HS-27A (cell line): ENCODE results near the gene ARL14EP.
A peak's percentile ranks its signal among the peaks of the same experiment; 100 is the strongest.

Experiments used
- DNase-seq: peaks from one replicate; pipeline ENCODE4 v3.0.0-alpha.2; 2012; ENCODE audit warnings: low read depth, missing footprints

The ARL14EP gene

DNA sequence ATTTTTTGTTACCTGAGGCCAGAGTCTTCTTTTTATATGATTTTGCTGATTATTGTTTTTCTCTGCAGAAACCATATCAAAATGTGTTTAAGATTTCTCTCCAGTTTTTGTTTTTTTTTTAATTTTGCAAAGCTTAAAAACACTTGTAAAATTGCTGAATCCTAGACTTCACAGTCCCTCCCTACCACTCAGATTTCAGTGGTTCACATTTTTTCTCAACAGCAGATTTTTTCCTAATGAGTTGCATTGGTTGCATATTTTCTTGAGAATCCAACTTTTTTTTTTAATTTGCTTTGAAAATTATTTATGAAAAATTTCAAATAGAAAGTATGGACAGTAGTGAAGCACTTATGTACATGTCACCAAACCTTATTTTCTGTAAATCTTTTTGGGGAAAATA lies 5.8 kb downstream of the ARL14EP start:
- DNase-seq = no peak

DNA sequence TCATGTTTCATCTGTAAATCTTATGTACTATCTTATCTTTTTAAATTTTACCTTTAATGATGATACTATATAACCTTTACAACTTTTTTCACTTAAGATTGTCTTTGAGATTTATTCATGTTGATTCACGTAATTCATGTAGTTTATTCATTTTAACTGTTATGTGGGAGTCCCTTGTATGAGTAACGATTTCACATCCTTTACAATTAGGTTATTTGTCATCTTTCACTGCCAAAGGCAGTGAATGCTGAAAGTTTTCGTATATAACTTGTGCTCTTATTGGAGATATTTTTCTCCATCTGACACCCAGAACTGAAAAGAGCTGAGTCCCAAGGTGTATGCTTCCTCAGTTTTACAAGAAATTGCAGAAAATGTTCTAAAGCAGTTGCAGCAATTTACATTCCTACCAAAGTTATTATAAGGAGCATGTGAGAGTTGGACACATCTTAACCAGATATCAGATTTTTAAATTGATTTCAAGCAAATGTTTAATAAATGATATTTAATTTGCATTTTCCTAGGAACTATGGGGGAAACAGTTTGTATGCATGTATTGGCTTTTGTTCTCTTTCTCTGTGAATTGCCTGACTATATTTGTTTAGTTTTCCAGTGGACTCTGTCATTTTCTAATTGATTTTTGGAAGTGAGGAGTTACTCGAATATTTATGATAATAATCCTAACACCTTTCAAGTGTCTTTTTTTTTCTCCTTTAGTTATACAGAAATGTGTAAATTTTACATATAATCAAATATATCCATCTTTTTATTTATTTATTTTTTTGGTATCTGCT lies 6.4 kb downstream of the ARL14EP start:
- no peak for DNase-seq

DNA sequence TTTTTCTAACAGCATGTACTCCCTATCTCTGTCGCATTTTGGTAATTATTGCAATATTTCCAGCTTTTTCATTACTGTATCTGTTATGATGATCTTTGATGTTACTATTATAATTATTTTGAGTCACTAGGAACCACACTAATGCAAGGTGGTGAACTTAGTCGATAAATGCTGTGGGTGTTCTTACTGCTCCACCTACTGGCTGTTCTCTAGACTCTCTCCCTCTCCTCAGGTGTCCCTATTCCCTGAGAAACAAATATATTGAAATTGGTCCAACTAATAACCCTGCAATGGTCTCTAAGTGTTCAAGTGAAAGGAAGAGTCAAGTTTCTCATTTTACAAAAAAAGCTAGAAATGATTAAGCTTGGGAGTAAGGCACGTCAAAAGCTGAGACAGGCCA lies 10.5 kb downstream of the ARL14EP start:
- no peak for DNase-seq

GRCh38 chr11:30342736-30343166 lies 19.8 kb downstream of the ARL14EP start:
- no peak for DNase-seq

DNA sequence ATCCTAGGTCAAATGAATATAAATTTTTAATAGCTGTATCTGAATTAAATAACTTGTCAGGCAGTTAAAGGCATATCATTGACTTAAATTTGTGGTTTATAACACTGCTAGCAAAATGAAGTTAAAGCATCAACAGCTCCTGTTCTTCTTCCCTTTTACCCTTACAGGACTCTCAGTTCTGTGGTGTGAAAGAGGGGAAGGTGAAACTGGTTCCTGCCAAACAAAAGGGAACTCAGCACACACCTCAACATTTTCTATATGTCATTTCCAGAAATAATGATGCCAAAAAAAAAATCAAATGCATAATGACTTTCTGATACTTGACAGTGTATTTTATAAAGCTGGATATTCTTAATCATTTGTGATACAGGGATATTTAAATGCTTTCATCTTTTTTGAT lies 21.2 kb downstream of the ARL14EP start:
- DNase-seq = no peak

GRCh38 chr11:30345644-30346043 lies 22.7 kb downstream of the ARL14EP start:
- no peak for DNase-seq

DNA sequence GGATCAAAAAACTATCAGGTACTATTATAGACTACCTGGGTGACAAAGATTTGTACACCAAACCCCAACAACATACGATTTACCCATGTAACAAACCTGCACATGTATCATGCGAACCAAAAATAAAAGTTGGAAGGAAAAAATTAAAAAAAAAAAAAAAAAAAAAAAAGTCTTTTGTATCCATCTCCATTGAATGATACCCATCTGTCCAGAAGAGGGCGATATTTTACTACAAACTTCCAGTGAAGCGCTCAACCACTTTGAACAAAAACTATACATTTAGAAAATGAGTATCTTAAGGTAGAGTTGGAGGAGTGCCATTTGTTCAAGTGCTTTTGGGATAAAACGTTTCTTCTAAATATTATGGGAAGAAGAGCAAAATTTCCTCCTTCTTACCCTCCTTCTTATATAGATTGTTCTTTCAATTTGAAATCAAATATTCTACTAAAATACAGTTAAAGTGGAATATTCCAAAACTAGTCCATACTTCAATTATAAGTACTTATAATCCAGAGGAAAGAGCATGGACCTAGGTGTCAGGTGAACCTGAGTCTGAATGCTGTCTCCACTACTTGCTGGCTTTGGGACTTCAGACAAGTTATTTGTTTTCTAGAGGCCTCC lies 23.3 kb downstream of the ARL14EP start:
- DNase-seq = peak; percentile 33

- no peak for DNase-seq
Observed at GRCh38 chr11:30348035-30348434, 25.1 kb downstream of the ARL14EP start.

- DNase-seq = no peak
Observed at GRCh38 chr11:30349885-30350284, 27.0 kb downstream of the ARL14EP start.

- no peak for DNase-seq
Observed at GRCh38 chr11:30350384-30350783, 27.5 kb downstream of the ARL14EP start.

GRCh38 chr11:30351061-30351460 lies 28.2 kb downstream of the ARL14EP start:
- DNase-seq = no peak

DNA sequence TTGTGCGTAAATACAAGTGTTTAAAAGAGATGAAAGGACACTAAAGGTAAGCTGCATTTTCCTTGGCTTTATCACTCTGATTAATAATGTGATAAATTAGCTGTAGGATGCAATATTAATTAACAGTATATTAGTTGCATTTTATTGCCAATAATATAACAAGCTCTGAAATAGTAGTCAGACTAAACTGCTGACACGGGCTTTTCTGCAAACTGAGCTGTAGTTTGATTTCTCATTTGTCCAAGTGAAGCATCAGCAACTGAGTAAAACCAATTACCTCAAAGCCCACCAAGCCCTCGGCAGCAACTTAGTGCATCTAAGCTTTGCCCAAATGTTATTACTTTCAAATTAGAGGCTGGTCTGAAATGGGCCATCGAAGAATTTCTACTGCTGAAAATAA lies 33.5 kb downstream of the ARL14EP start:
- no peak for DNase-seq

- no peak for DNase-seq
Observed at GRCh38 chr11:30357872-30358271, 35.0 kb downstream of the ARL14EP start.

GRCh38 chr11:30358536-30358935 lies 35.6 kb downstream of the ARL14EP start:
- no peak for DNase-seq

GRCh38 chr11:30360741-30361140 lies 37.8 kb downstream of the ARL14EP start:
- no peak for DNase-seq

GRCh38 chr11:30364139-30364836 lies 41.4 kb downstream of the ARL14EP start:
- no peak for DNase-seq

GRCh38 chr11:30364837-30365482 lies 42.1 kb downstream of the ARL14EP start:
- no peak for DNase-seq

DNA sequence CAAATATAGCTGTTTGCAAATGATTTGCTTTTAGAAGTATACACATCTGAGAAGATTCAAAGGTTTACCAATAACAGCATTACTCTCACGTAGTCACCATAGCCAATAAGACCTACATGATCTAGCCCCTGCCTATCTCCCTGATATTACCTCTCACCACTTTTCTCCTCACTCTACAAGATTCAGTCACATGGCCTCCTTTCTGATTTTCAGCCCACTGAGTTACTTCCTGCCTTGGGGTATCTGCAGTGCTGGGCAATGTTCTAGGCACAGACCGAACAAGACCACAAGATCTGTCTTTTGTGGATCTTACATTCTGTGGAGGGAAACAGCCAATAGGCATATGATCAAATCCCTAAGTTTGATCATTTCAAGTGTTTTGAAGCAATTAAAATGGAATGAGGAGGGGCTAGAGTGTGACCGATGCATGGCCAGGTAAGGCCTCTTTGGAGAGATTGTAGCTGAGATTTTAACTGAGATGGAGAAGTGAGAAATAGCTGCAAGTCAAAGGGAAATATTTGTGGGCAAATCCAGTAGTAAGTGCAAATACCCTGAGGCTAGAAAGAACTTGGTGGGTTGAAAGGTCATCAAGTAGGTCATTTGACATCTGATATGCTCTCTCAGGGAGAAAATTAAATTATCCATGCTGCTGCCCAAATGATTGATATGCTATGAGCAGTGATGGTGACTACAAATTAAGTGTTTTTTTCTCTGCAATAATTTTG lies 43.1 kb downstream of the ARL14EP start:
- DNase-seq = no peak

DNA sequence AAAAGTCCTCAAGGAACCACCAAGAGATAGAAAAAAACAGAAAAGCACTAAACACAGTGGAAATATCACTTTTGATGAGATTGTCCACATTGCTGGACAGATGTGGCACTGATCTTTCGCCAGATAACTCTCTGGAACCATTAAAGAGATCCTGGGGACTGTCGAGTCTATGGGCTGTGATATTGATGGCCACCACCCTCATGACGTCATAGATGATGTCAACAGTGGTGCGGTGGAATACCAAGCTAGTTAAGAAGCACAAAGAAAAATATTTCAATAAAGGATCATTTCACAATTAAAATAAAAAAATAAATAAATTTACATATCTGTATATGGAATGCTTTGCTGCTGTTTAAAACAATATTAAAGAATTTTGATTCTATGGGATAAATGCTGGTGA lies 45.5 kb downstream of the ARL14EP start:
- no peak for DNase-seq

DNA sequence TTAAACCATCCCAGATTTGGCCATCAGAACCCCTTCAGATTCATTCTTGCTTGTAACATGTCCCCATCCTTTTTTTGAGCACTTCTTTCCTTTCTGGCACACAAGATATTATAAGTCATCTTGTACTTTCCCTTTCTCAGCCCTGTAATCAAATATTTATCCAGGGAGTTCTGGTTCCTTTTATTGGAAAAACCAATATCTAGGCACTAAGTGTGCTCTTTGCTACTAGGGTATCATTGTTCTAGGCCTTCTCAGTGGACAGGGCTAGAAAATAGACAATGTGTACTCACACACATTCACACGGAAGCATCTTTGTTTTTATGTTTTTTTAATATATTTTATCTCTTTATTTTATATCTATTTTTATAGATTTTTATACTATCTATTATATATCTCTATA lies 47.3 kb downstream of the ARL14EP start:
- DNase-seq = no peak

DNA sequence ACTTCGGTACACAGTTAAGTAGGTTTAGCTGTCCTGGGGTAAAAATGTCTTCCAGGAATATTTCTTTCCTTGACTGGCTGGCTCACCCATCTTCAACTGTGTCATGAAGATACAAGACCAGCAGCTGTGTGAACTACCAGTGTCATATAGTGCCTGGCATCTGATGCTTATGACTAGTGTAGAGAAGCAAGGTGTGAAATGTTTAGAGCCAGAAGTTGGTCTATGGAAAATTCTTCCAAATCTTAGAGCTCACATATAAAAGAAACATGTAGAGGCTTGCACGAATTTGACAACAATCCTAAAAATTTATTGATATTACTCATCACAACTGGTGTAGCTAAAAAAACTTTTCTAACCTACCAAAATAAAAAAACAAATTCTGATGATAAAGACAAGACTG lies 54.4 kb downstream of the ARL14EP start:
- no peak for DNase-seq

DNA sequence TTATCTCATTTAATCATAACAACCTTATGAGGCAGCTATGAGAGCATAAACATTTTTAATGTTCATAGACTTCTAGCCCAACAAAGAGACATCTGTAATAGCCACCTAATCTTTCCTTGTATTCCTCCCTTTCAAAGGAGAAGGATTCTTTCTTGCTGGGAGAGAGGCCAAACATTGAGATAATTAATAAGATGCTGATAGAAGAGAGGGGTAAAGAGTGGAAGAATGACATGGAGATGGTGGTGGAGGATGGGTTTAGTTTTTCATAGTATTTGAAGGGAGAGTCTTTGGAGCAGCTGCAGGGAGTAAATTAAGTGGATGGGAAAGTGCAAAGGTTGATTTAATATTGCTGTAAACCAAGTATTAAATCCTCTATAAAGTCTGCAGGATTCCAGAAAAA lies 57.9 kb downstream of the ARL14EP start:
- DNase-seq = no peak
